ENCODE data around the gene DOK5. TPM values are rescaled to one million over a fixed set of nuclear protein-coding genes. Genes with fewer than 3 reads are reported as not detected.

The DOK5 gene
- total and polyA plus RNA-seq, 2 of the 8 experiments (the other 6 are each of a cell fraction or from before 2014, with no cell fraction given), result 8.9 to 15.0 TPM

GRCh38 chr20:54502179-54502578 is 26.8 kb downstream of the DOK5 start (continued):
- TF ChIP-seq CHD7 (IDR thresholded peaks at IDR 0.05; ENCODE audit: insufficient replicate concordance, low read length) (no peak), ASH2L (IDR thresholded peaks at IDR 0.05; ENCODE audit: low read length) (no peak), SIX5 (IDR thresholded peaks at IDR 0.05; ENCODE audit: low read depth, low read length) (no peak), EGR1 (IDR thresholded peaks at IDR 0.05; ENCODE audit: borderline replicate concordance, low read depth, low read length) (no peak), GABPA (IDR thresholded peaks at IDR 0.05; ENCODE audit: borderline replicate concordance, insufficient read depth, low read length) (no peak), SIRT6 (IDR thresholded peaks at IDR 0.05; ENCODE audit: low read length) (no peak), CREB1 (IDR thresholded peaks at IDR 0.05) (no peak), EZH2 (IDR thresholded peaks at IDR 0.05; ENCODE audit: low read depth, low read length, severe bottlenecking) (no peak), E2F6 (IDR thresholded peaks at IDR 0.05) (no peak), HDAC2 (IDR thresholded peaks at IDR 0.05; ENCODE audit: borderline replicate concordance in 1 of 2, low read depth in 2 of 2, low read length in 2 of 2) (no peak), KDM5A (IDR thresholded peaks at IDR 0.05; ENCODE audit: low read length) (no peak), POU5F1 (IDR thresholded peaks at IDR 0.05; ENCODE audit: low read depth, low read length) (no peak)
